Measurements from ENCODE around the gene NHLRC1.
"Not testable (repeated sequence)": the region's sequence is repeated elsewhere in the genome, so short reads cannot be mapped to it uniquely, and the experiment has no call there.

NHLRC1 gene

DNA sequence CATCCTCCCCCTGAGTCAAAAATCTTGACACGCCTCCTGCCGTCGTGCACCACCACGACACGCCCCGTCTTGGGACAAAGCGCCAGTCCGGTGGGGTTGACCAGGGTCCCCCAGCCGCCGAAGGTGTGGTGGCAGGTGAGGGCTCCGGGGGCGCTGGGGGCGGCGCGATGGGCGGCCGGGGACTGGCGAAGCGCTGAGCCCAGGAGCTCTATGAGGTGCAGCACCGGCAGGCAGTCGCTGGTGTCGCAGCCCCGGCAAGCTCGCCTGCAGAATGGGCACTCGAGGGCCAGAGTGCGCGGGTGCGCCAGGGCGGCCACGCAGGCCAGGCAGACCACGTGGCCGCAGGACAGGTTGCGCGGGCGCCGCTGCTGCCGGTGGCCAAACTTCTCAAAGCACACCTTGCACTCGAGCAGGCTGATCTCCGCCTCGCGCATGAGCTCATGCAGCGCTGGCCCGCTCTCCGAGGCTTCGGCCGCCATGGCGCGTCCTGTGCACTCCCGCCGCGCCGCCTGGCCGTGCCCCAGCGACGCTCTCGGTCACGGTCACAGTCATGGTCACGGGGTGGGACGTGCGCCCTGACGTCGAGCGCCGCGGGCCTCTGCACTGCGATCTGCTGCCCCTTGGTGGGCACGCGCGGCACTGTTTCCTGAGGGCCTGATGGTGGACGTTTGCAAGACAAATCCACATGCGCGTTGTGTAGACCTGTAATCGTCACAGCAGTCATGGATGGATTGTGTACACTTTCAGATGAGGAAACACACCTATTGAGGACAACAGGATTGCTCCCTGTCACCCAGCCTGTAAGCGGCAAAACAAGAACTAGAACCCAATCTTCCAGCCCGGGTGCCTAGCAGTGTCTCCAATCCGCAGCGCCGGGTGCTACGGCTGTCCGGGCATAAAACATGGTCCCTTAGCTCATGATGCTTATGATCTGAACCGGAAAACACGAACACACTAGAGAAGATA, at the start of gene NHLRC1:
NHLRC1 (minus strand) TSS at position 550 of the 966 bp plus-strand sequence; CDS start at position 479, 71 bp downstream.
- peak; percentile 69 to 75 for DNase-seq

DNA sequence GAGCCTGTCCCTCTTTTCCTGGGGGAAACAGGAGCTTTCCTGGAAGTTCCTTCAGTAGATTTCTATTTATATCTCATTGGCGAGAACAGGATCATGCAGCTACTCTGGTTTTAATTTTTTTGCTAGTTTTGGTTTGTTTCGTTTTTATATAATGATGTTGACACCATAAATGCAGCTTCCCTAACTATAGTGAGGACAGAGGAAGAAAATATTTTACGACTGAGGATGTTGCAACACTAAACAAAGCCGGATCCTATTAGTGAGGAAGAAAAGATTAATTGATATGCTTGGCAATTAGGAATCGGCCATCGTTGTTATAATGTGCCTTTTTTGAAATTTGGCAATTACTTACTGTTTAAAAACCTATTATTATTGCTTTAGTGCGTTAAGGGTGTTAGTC, 49.4 kb upstream of the NHLRC1 start:
- no peak for DNase-seq

DNA sequence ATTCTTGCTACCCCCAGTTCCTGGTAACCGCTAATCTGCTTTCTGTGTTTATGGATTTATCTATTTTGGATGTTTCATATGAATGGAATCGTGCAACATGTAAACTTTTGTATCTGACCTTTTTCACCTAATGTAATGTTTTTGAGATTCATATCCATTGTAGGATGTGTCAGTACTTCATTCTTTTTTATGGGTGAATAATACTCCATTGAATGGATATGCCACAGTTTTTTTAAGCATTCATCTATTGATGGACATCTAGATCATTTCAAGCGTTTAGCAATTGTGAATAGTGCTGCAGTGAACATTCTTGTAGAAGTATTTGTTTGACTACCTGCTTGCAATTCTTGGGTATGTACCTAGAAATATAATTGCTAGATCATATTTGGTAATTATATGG, 45.8 kb upstream of the NHLRC1 start:
- no peak for DNase-seq

DNA sequence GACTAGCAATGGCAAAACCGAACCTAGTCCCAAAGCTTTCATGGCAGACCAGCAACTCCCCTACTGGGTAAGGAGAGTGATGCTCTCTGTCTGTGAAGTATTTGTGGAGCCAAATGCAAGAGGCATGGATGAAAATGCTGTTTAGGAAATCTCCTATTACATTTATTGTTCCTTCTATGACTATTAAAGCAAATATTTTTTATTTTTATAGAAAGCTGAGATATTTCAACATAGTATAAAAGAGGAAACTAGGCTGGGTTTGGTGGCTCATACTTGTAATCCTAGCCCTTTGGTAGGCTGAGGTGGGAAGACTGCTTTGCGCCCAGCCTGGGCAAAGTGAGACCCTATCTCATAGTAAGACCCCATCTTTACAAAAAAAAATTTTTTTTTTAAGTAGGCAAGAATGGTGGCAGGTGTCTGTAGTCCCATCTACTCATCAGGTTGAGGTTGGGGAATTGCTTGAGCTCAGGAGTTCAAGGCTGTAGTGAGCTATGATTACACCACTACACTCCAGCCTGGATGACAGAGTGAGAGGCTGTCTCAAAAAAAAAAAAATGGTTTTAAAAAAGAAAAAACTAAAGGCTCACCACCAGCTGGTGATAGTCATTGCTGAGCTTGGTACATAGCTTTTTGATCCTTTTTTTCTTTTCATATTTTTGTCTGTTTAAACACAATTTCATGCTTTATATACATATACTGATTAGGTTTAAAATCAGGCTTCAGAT, 44.0 kb upstream of the NHLRC1 start:
- no peak for DNase-seq

DNA sequence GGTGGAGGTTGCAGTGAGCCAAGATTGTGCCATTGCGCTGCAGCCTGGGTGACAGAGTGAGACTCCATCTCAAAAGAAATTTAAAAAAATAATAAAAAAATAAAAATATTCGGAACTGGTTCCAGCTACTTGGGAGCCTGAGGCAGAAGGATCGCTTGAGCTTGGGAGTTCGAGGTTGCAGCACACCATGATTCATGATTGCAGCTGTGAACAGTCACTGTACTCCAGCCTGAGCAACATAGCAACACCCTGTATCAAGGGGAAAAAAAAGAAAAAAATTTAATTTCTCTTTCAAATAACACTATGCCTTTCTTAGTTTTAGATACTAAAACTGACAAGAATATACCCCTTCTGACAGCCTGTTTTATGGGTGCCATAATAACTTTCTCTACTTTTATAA, 43.3 kb upstream of the NHLRC1 start:
- no peak for DNase-seq

DNA sequence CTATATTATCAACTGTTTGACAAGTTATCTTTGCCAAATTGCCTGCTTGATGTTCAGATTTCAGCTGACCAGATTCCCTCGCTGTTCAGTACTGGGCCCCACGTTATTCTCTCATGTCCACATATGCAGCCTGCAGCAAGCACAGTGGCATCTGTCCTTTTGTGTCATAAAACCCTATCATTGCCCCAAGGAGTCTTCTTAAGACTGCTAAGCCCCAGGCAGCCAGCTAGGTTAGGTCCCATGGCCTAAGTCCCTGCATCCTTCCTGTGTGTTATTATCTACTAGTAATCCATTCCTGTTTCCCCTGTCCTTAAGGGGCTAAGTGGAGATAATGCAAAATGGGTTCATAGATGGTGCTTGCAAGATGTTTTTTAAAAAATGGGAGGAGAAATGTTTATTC, 39.9 kb upstream of the NHLRC1 start:
- DNase-seq: no peak

DNA sequence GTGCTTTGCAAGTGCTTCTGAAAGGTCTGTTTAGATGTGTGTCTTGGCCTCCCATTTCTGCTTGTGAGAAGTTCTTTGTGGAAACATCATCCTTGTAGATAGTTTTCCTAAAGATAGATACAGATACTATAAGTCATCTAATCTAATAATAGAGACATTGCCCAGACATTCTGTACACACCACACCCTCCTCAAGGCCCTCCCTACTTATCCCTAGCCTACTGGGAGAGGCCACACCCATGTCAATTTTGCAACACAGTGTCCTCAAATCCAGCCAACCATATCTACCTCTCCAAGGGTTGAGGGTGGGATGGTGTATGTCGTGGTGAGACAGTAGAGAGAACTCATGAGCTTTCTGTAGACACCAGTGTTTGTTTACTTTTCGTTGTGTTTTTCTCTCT, 39.0 kb upstream of the NHLRC1 start:
- DNase-seq: no peak

DNA sequence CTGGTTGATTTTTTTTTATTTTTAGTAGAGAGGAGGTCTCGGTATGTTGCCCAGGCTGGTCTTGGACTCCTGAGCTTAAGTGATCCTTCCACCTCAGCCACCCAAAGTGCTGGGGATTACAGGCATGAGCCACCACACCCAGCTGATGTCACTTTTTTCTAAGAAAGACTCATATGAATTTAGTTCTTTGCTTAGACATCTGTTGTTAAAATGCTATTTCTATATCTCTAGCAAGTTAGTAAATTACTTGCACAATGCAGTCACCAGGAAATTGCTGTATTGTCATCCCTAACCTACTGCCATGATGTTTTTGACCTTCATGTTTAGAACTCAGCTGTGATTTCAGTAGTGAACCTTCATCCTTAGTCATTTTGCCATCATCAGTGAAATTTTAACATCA, 38.4 kb upstream of the NHLRC1 start:
- no peak for DNase-seq

DNA sequence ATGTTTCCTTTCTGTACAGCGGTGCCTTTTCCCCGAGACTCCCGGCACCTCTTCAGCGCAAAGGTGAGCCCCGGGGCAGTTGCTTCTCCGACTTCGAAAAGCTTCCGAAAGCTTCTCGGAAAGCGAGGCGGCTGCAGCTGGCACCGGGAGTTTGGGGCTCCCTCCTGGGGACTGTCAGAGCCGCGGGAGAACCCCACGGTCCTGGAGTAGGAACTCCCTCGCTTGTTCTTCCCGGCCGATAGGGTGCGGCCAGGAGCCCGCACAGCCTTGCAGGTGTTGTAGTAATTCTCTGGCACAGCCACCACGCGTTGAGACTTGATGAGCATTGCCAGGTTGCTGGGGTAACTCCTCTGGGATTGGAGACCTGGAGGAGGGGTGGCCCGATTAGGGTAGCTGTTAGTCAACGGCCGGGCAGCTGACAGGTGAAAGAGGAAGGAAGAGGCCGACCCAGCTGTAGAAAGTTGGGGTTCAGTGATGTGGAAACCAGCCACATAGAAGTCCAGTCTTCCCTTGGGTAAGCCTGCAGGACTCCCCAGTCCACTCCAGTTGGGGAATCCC, 33.5 kb upstream of the NHLRC1 start:
- peak; percentile 26 to 30 for DNase-seq

DNA sequence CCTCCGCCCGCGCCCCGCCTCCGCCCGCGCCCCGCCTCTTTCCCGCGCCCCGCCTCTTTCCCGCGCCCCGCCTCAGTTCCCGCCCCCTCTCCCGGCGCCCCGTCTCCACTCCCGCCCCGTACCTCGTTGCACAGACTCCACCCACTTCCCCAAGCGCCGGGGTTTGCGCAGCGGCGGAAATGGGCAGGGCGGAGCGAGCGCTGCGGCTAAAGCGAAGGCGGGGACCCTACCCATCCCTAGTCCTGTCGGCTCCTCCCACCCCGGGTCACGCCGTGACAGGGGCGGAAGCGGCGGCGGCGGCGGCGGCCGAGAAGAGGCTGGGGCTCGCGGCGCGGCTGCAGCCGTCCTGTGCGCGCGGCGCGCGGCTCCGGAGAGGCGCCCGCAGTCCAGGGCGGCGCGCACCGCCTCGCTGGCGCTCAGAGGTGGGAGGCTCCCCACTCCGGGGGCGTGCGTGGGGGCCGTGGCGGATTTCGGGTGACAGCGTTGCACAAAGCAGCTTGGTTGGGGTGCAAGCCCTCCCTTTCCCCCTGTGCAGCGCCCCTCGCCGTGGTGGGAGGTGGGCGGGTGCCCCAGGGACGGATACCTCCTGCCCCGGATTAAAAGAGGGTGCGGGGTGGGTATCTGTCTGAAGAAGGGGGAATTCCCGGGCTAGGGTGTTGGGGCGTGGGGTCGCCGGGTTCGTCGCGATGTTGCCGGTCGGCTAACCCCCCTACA, 32.8 kb upstream of the NHLRC1 start, which contains the start of gene KDM1B:
KDM1B (plus strand) TSS at position 273 of the 714 bp plus-strand sequence. CDS start 4,474 bp downstream, outside the sequence.
- peak; percentile 95 to 96 for DNase-seq

DNA sequence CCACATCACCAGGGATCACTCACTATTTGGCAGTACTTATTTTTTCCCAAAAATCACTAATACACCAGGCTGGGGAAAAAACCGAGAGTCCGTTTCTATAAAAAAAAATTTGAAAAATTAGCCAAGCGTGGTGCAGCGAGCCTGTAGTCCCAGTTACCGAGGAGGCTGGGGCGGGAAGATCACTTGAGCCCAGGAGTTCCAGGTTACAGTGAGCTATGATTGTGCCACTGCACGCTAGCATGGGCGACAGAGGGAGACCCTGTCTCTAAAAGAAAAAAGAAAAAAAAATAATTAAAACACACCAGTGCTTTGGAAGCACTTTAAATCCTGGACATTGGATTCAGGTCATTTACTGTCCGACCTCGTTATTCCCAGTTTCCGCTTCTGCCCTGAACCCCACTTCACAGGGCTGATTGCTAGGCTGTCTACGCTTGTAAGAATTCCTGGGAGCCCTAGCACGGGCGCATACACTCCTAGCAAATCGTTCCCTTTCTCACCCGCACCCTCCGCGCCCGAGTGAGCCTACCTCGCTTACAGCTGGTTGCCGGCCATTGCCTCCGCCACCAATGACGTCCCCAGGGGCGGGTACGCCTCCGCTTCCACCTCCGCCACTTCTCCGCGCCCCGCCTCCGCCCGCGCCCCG, 32.2 kb upstream of the NHLRC1 start, which contains the start of gene TPMT:
TPMT (minus strand) TSS at position 571 of the 643 bp plus-strand sequence. CDS start 5,950 bp downstream, outside the sequence.
- no peak for DNase-seq

DNA sequence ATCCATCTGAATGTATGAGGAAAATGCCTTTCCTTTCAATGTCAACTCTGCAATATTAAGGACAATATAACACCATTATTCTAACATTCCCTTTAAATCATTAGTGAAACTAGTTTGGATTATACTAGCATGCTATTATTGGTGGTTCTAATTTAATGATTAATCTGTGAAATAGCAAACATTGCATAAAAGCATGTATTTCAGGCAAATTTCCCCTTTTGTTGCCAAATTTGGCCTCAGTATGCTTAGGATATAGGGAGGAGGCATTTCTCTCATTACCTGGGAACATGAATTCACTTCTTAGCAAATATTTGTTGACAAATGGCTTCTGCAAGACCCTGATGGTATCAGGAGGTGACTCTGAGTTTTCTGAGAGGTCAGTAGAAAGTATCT, 30.8 kb upstream of the NHLRC1 start:
- DNase-seq: no peak

DNA sequence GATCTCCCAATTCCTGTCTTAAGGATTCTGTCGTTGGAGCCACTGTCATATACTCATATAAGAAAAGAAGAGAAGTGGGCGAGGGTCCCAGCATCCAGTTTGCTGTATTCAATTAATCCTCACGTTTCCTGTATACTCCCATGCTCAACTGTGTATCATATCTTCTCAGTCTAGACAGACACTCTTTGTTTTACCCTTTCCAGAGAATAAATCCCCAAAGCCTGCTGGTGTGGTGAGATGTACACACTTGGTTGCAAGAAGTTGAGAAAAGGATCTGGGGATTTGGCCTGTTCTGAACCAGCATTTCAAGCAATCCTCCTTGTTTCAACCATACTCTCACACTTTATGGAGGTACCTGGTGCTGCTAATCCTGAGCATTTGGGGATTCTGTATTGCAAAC, 29.3 kb upstream of the NHLRC1 start:
- no peak for DNase-seq

DNA sequence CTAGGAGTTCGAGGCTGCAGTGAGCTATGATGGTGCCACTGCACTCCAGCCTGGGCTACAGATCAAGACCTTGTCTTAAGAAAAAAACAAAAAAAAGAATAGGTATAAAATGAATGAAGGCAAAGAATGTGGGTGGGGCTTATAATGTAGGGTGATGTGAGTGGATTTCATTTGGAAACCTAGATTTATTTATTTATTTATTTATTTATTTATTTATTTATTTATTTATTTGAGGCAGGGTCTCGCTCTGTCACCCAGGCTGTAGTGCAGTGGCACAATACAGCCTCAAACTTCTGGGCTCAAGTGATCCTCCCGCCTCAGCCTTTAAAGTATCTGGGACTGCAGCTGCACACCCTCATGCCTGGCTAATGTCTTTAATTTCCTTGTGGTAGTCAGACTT, 28.9 kb upstream of the NHLRC1 start:
- DNase-seq: not testable (repeated sequence)

DNA sequence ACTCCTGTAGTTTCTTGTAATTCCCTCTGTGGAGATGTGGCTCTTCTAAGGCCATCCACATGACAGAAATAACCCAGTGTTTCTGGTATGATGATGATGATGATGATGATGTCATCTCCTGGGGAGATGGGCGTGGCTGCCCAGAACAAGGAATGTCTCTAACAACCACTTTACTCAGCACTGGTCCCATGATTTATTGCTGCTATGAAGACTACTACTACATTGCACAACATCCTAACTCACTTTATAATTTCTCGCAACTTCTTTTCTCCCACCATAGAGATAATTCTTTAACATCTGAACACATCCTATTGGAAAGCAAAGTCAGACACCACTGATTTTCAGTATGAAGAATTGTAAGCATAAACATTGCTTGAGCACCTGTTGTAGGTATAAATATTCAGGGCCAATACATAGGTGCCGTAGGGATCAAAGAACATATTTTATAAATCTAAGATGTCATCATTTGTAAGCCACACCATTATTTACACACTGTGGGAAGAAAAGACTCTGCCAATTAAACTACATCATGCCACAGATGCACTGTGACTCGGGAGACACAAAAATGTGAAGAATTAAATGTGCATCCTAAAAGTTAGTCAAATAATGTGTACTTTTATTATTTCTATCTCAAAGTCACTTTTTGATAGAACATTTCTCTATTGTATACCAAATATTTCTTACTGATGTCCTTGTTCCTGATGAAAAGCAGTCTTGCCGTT, 26.0 kb upstream of the NHLRC1 start:
- no peak for DNase-seq

DNA sequence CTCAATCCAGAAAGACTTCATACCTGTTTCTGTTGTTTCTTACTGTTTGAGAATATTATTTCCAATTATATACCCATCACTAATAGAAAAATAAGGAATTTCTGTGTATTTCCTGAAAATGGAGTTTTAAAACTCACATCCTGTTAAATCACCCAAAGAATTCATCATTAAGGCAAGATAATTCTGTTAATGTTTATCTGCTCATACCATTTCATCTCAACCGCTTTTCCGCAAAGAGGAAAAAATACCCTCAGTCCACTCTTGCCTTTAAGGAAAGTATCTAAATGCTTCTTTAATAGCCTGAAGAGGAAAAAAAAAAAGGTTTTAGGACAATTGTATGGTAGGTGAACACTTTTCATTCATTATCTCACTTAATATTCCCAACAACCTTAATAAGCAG, 25.1 kb upstream of the NHLRC1 start:
- no peak for DNase-seq

DNA sequence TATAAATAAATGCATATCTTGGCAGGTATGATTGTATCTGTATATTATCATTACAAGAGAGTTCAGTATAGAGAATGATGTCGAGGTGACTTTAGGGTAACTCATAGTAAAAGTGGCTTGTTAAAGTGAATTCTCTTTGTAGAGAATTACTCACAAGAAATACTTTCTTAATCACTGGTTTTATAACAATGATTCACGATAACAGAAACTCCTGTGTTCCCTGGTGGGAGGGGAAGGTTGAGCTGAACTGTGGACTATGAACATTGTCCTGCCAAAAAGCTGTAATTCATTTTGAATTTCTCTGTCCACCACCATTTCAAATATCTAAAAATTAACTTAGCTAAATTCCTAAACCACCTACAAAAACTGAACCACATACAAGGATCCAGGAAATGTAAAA, 24.7 kb upstream of the NHLRC1 start:
- DNase-seq: no peak

DNA sequence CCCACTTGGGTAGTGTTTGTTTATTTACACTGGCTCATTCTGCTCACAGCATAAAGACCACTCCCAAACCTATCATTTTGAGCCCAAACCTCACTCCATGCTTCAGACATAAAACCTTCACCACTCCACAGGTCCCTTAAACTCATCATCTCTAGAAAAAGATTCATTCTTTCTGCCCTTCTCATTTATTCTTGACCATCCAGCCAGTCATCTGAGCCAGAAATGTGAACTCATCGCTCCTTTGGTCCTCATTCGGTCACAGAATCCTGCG, 20.0 kb upstream of the NHLRC1 start:
- DNase-seq: no peak

DNA sequence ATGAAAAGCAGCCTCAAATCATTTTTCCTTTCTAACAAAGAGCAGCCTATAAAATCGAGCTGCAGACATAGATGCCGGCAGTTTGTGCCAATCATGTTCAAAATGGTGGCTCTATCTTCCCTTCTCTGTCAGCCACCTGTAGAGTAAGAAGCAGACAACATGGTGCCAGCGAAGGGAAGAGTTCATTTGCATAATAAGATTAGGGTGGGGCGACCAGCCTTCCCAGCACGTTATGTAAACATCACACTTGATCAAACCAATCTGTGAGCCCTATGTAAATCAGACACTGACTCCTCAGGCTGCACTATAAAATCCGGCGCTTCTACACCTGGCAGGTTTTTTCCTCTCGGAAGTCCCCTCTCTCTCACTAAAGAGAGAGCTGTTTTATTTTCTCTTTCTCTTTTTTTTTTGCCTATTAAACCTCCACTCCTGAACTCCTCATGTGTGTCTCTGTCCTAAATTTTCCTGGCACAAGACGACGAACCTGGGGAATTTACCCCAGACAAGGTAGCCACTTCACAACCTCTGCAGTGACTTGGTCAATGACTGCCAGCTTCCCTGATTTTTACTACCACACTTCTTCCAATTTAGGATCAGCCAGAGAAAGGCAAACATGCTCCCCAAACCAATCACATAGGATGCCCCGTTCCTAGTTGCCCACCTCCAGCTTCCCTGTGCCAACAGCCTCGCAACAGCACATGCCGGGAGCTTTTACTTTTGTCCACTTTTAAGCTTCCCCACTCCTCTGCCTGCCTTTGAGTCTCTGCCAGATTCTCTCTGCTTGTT, 19.5 kb upstream of the NHLRC1 start:
- no peak for DNase-seq

DNA sequence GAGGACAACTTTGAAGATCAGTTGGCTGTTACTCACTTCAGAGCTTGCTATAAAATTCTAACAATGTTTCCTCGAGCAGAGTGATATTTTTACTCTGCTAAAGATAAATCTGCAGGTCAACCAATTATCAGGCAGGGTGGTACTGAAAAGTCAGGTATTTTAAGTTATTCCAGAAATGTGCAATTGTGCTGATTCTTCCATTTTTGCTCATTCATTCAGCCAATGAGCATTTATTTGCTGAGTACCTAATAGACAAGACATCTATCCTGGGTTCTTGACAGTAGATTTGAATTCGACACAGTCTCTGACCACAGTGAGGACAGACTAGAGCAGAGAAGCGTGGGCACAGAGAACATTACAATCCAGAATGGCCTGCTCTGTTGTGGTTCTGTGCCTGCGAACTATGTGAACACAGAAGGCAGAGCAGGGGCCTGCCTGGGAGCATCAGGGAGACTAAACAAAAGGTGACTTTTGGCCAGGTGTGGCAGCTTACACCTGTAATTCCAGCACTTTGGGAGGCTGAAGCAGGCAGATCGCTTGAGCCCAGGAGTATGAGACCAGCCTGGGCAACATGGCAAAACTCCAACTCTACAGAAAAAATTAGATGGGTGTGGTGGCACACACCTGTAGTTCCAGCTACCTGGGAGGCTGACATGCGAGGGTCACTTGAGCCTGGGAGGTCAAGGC, 17.6 kb upstream of the NHLRC1 start:
- DNase-seq: no peak
